ENCODE data around the gene SLC35E1. TPM values are rescaled to one million over a fixed set of nuclear protein-coding genes. Genes with fewer than 3 reads are reported as not detected.

Gene SLC35E1
- total RNA-seq, 6 donors from 2014 or later: 48.5 to 60.8 (median 53.2) TPM

DNA sequence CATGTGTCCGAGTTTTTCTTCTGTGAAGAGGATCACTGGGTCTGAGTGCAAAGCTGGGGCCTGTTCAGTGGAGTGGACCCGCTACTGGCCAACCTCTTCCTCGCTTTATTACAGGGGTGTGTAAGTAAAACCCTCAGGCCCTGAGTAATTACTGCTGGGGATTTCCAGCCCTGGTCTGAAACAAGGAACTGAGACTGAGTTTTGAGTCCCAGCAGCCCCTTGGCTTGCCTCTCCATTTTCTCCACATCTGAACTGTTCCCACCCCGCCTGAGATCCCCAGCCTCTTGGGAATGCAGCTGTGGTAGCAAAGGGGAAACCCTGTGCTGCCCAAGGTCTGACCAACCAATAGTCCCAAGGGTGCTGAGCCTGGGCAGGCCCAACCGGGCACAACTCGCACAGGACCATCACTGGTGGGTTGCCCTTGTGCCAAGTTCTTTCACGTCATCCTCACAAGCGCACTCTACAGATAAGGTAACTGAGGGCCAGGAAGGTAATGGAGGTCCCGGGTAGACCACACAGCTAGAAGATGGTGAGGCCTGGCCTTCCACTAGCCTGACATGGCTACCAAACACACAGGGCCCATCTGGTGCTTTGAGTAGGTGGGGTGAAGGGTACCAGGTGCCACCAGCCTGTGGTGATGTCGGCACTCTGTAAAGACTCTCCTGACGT is 13.7 kb upstream of the SLC35E1 start:
- peak overlapping the region; percentile 43 to 78 (median 72) for H3K27ac ChIP-seq
- H3K36me3 ChIP-seq: no peaks in the 10 kb centered on the region
- H3K9me3 ChIP-seq: no peaks in the 10 kb centered on the region
- TF ChIP-seq POLR2A (IDR thresholded peaks at IDR 0.05) (peak in 1 of 4 donors; percentile 31), EP300 (IDR thresholded peaks at IDR 0.05) (no peak)
- ATAC-seq (ENCODE audit: low FRiP score in 2 of 2): no peak
- H3K27me3 ChIP-seq: no peaks in the 10 kb centered on the region
- H3K4me1 ChIP-seq: peaks cover 66 to 95% (median 82%) of the 10 kb centered on the region in 4 donors
- peak in 1 of 2 donors; percentile 45 for DNase-seq
- WGBS, 2 donors: 60 to 71% methylated on average over 4 to 11 of the region's 11 CpGs
- no peak overlapping the region for H3K4me3 ChIP-seq

DNA sequence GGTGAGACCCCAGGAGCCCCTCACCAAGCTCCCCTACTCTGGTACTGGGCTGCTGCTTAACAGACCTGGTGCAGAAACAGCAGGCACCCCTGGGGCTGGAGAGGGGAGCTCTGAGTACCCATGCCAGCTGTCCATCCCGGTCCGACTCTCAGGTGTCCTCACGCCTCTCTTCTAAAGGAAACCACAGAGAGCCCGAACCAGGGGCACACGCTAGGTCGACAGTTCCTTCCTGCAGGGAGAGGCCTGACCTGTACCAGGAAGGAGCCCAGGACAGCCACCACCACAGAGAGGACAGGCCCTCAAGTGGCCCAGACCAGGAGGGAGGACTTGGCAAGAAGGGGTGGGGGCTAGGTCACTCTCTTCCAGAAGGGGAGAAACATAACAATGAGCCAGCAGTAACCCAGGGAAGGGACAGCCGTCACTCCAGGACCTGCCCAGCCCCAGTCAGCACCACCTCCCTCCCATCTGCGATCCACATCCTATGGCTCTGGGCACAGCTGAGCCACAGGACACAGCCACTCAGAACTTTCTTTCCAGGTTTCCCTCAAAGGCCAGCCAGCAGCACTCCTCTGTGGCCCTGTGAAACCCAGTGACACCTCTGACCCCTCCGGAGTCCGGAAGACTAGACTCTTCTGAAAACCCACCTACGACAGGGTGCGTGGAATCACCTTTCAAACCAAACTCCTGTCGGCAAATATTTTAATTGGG is 13.0 kb upstream of the SLC35E1 start:
- WGBS, 2 donors: 65 to 77% methylated on average over 9 to 11 of the region's 13 CpGs
- TF ChIP-seq EP300 (IDR thresholded peaks at IDR 0.05) (no peak), POLR2A (IDR thresholded peaks at IDR 0.05) (no peak), POLR2AphosphoS5 (IDR thresholded peaks at IDR 0.05) (no peak)
- Histone ChIP-seq H3K4me3 (peak overlapping the region in 2 of 4 donors; percentile 4 to 25), H3K4me1 (peaks cover 66 to 100% (median 80%) of the 10 kb centered on the region in 4 donors), H3K36me3 (no peaks in the 10 kb centered on the region), H3K9me3 (no peaks in the 10 kb centered on the region), H3K27me3 (no peaks in the 10 kb centered on the region), H3K27ac (peak overlapping the region; percentile 43 to 78 (median 72))
- DNase-seq: no peak
- ATAC-seq (ENCODE audit: low FRiP score in 2 of 2): no peak

DNA sequence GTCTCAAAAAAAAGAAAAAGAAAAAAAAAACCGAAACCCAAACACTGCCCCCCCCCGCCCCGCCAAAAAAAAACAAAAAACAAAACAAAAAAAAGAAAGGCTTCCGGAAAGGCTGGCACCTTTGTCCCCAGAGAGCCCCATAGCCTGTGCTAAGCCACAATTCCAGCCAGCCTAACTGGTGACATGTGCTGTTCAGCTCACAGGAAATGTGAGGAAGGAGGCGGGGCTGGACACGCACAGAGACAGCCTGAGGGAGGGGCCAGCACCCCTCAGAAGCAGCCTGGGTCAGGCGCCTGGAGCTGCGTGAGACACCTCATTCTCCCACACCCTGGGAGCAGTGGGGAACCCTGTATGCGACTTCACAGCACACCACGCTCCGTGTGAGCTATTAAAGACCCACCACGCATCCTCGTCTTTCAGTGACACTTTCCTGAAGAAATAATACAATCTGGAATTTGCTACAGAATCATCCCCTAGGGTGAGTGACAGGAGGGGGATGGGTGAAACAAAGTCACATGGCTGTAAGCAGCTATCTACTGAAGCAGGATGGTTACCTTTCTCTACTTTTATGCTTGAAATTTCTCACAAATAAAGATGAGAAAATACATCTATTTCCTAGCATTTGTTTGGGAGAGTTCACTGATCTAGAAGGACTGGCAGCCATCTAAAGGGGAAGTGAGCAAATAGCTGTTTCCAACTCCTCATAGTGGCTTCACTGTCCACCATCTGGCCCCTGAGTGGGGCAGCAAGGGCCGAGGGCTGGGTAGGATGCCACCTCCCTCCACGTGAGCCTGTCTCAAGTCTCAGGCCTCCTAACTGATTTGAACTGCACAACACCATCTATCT is 12.3 kb upstream of the SLC35E1 start:
- TF ChIP-seq EP300 (IDR thresholded peaks at IDR 0.05) (no peak), POLR2A (IDR thresholded peaks at IDR 0.05) (peak in 1 of 4 donors; percentile 72), POLR2AphosphoS5 (IDR thresholded peaks at IDR 0.05) (peak; percentile 26 to 67)
- DNase-seq: peak in 1 of 2 donors; percentile 94
- 3 to 11% methylated on average over 12 to 15 of the region's 15 CpGs for WGBS, 2 donors
- Histone ChIP-seq H3K36me3 (no peaks in the 10 kb centered on the region), H3K4me1 (peaks cover 65 to 98% (median 73%) of the 10 kb centered on the region in 4 donors), H3K9me3 (no peaks in the 10 kb centered on the region), H3K27me3 (no peaks in the 10 kb centered on the region), H3K4me3 (peak overlapping the region in 2 of 4 donors; percentile 4 to 25), H3K27ac (peak overlapping the region; percentile 43 to 78 (median 72))
- peak; percentile 85 to 86 for ATAC-seq (ENCODE audit: low FRiP score in 2 of 2)

DNA sequence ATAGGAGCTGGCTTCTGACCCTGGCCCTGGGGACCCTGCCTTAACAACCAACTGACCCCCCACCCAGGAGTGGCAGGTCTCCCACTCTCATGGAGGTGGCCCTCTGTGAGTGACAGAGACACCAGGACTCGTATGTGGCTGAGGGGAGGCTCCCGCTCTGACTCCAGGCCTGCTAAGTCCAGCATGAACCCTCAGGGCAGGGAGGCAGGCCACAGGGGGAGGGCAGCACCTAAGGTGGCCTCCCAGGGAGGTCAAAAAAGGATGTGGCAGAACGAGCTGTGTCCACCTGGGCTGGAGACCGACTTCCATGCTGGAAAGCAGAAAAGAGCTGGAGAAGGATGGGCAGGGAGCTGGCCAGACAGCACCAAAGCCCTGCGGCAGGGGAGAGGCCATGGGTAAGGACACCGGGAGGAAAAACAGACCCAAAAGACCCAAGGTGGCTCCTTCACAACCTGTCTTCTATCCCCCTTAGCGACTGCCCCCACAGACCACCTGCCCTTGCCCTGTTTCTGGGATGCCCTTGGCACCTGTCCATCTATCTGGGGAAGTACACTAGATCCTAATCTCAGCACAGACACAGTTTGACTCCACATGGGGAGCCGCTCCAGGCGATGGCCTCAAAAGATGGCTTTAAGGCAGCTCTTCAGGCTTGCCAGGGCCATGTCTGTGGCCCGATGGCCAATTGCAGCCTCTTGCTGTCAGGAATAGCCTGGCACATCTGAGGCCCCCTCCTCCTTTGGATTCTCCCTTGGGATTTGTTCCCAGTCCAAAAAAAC is 10.5 kb upstream of the SLC35E1 start:
- H3K27me3 ChIP-seq: no peaks in the 10 kb centered on the region
- TF ChIP-seq EP300 (IDR thresholded peaks at IDR 0.05) (no peak), POLR2AphosphoS5 (IDR thresholded peaks at IDR 0.05) (no peak), POLR2A (IDR thresholded peaks at IDR 0.05) (no peak)
- TF ChIP-seq, protein P1, sequence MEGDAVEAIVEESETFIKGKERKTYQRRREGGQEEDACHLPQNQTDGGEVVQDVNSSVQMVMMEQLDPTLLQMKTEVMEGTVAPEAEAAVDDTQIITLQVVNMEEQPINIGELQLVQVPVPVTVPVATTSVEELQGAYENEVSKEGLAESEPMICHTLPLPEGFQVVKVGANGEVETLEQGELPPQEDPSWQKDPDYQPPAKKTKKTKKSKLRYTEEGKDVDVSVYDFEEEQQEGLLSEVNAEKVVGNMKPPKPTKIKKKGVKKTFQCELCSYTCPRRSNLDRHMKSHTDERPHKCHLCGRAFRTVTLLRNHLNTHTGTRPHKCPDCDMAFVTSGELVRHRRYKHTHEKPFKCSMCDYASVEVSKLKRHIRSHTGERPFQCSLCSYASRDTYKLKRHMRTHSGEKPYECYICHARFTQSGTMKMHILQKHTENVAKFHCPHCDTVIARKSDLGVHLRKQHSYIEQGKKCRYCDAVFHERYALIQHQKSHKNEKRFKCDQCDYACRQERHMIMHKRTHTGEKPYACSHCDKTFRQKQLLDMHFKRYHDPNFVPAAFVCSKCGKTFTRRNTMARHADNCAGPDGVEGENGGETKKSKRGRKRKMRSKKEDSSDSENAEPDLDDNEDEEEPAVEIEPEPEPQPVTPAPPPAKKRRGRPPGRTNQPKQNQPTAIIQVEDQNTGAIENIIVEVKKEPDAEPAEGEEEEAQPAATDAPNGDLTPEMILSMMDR (IDR thresholded peaks at IDR 0.05): no peak
- DNase-seq: no peak
- WGBS, 2 donors: 84 to 85% methylated on average over 7 to 10 of the region's 10 CpGs
- ATAC-seq (ENCODE audit: low FRiP score in 2 of 2): no peak
- peak overlapping the region in 1 of 4 donors; percentile 7 for H3K27ac ChIP-seq
- H3K9me3 ChIP-seq: no peaks in the 10 kb centered on the region
- H3K4me1 ChIP-seq: peaks cover 49 to 85% (median 56%) of the 10 kb centered on the region in 4 donors
- no peak overlapping the region for H3K4me3 ChIP-seq
- peaks cover 1 to 16% (median 10%) of the 10 kb centered on the region in 4 donors for H3K36me3 ChIP-seq

DNA sequence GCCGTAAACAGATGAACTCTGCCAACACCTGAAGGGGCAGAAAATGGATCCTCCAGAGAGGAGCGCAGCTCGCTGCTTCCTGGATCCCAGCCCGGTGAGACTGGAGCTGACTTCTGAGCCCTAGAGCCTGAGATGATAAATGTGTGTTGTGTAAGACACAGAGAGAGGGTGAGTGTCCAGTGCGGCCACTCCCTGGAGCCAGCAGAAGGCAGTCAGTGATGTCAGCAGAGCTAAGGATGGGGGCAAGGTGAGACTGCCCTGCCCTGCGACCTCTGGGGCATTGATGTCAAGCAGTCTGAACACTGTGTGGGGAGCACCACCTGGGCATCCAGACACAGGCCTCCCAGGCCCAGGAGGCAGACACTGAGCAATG is 9.7 kb upstream of the SLC35E1 start:
- ATAC-seq (ENCODE audit: low FRiP score in 2 of 2) (peak in 1 of 2 donors; percentile 44), DNase-seq (no peak)
- Histone ChIP-seq H3K4me1 (peaks cover 42 to 78% (median 49%) of the 10 kb centered on the region in 4 donors), H3K27ac (peak overlapping the region in 3 of 4 donors; percentile 7 to 24 (median 23)), H3K36me3 (peaks cover 5 to 23% (median 18%) of the 10 kb centered on the region in 4 donors), H3K9me3 (no peaks in the 10 kb centered on the region), H3K4me3 (no peak overlapping the region), H3K27me3 (no peaks in the 10 kb centered on the region)
- TF ChIP-seq, protein P1 (IDR thresholded peaks at IDR 0.05): no peak
- TF ChIP-seq POLR2A (IDR thresholded peaks at IDR 0.05): no peak
- 87 to 100% methylated on average over 3 to 6 of the region's 6 CpGs for WGBS, 2 donors
